Effector CD8-positive, alpha-beta T cell (primary cell): ENCODE results near the gene LIFR.
"Not testable (repeated sequence)": the region's sequence is repeated elsewhere in the genome, so short reads cannot be mapped to it uniquely, and the experiment has no call there.

ENCODE experiments used
- DNase-seq: peaks from one replicate; lab custom pipeline; 2025; lab: John Stamatoyannopoulos, UW

LIFR gene

GRCh38 chr5:38582293-38582974 is 26.0 kb upstream of the LIFR start:
- no peak for DNase-seq

- DNase-seq, result no peak
These were observed 25.2 kb upstream of the LIFR start for GRCh38 chr5:38581597-38581996.

GRCh38 chr5:38579105-38579504 is 22.7 kb upstream of the LIFR start:
- no peak for DNase-seq

- DNase-seq, result no peak
These were observed 20.7 kb upstream of the LIFR start for GRCh38 chr5:38576961-38577684.

- no peak for DNase-seq
These were observed 20.0 kb upstream of the LIFR start for GRCh38 chr5:38576442-38576841.

GRCh38 chr5:38575476-38575875 is 19.0 kb upstream of the LIFR start:
- DNase-seq, result no peak

GRCh38 chr5:38574009-38574408 is 17.6 kb upstream of the LIFR start:
- DNase-seq, result no peak

GRCh38 chr5:38573521-38573920 is 17.1 kb upstream of the LIFR start:
- DNase-seq, result no peak

- DNase-seq, result no peak
These were observed 12.7 kb upstream of the LIFR start for GRCh38 chr5:38569180-38569579.

GRCh38 chr5:38567306-38567705 is 10.9 kb upstream of the LIFR start:
- not testable (repeated sequence) for DNase-seq

GRCh38 chr5:38563624-38564023 is 7.2 kb upstream of the LIFR start:
- DNase-seq, result no peak

GRCh38 chr5:38562444-38563210 is 6.2 kb upstream of the LIFR start:
- no peak for DNase-seq

- DNase-seq, result no peak
These were observed 3.0 kb upstream of the LIFR start for GRCh38 chr5:38559428-38559827.

- DNase-seq, result no peak
These were observed 1.3 kb upstream of the LIFR start for GRCh38 chr5:38557792-38558191.

- DNase-seq, result no peak
These were observed 863 bp upstream of the LIFR start for GRCh38 chr5:38557308-38557710.

GRCh38 chr5:38556088-38556598 is 303 bp downstream of the LIFR start:
- no peak for DNase-seq

GRCh38 chr5:38555354-38556087 is 925 bp downstream of the LIFR start:
- DNase-seq, result no peak

GRCh38 chr5:38554861-38555260 is 1.6 kb downstream of the LIFR start:
- no peak for DNase-seq

GRCh38 chr5:38554403-38554802 is 2.0 kb downstream of the LIFR start:
- DNase-seq, result no peak

- DNase-seq, result no peak
These were observed 3.4 kb downstream of the LIFR start for GRCh38 chr5:38553001-38553521.
